Uterus (tissue), 4 donors: ENCODE results near the gene GAD1. TPM values are rescaled to one million over a fixed set of nuclear protein-coding genes. Genes with fewer than 3 reads are reported as not detected.

Experiments
- DNase-seq, 2 donors: peaks; one replicate each; pipeline ENCODE4 v3.0.0-alpha.2; 2019 to 2020
- H3K27ac ChIP-seq, 2 donors: fragments of 200-600 bp; sonication (generic); 1 replicate in 1 of 2; 2 replicates in 1 of 2; pipeline ENCODE4 v1.5.1; 2016 to 2018
- H3K27me3 ChIP-seq, 2 donors: fragments of 200-600 bp; sonication (generic); one replicate each; pipeline ENCODE4 v1.5.1; 2018 to 2019; ENCODE audit warnings: control low read depth in 1 of 2
- H3K36me3 ChIP-seq, 2 donors: fragments of 200-600 bp; sonication (generic); one replicate each; pipeline ENCODE4 v1.5.1; 2019; ENCODE audit warnings: control low read depth in 1 of 2
- H3K4me1 ChIP-seq, 2 donors: fragments of 200-600 bp; sonication (generic); one replicate each; pipeline ENCODE4 v1.5.1; 2018 to 2019; ENCODE audit warnings: control low read depth in 1 of 2
- H3K4me3 ChIP-seq, 2 donors: fragments of 200-600 bp; sonication (generic); 1 replicate in 1 of 2; 2 replicates in 1 of 2; pipeline ENCODE4 v1.5.1; 2018 to 2019; ENCODE audit warnings: mild to moderate bottlenecking in 1 of 2
- H3K9me3 ChIP-seq, 2 donors: fragments of 200-600 bp; sonication (generic); one replicate each; pipeline ENCODE4 v1.5.1; 2019; ENCODE audit warnings: control low read depth in 1 of 2
- CTCF ChIP-seq, 4 experiments: fragments of 200-600 bp in 2 of 4; fragments of 450-650 bp in 2 of 4; sonication (generic) in 2 of 4; IDR thresholded peaks; one replicate each; pipeline ENCODE4 v1.5.1; 2016 to 2019; ENCODE audit warnings: antibody characterized with exemption in 4 of 4, mild to moderate bottlenecking in 2 of 4, moderate library complexity in 1 of 4
- POLR2A ChIP-seq, 2 donors: fragments of 450-650 bp; IDR thresholded peaks; one replicate each; pipeline ENCODE4 v1.6.1; 2016; ENCODE audit warnings: antibody characterized with exemption in 2 of 2, mild to moderate bottlenecking in 1 of 2, moderate library complexity in 1 of 2
- intact Hi-C: fragments of 100-400 bp; cut with DNase I; formaldehyde crosslinking; loops from one replicate; pipeline ENCODE4 v1.15.1; 2023; ENCODE audit warnings: low total_unique reads
- total RNA-seq, 4 donors: library from RNA; depleted of rRNA in 3 of 4; stranded (reverse); fragments of >200 nt in 3 of 4; gene quantifications; one replicate each; pipeline versions ENCODE4 v1.1.0 to v1.2.4, GENCODE V29; 2014 to 2023
- donor health status: DM: yes; HTN: yes; CAD: no.

Gene GAD1
- total RNA-seq, 4 donors from 2014 or later: 0.83 to 1.6 TPM; not detected in 2

DNA sequence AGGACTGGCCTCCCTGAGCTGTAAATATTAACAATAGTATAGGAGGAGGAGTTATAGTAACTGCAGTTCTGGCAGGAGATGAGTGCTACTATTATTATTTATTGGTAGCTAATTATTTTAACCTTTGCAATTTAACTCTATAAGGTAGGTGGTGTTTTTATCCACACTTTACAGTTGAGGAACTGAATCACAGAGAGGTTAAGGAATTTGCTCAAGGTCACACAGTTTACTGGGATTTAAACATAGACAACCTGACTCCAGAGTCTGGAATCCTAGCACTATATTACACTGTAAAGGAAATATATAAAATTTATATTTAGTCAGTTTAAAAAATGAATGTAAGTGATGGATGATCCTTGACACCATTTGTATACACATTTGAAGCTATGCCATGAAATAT lies 44.4 kb upstream of the GAD1 start:
- H3K36me3 ChIP-seq: no peaks in the 10 kb centered on the region
- H3K27ac ChIP-seq: no peak overlapping the region
- no peak for TF ChIP-seq CTCF (IDR thresholded peaks at IDR 0.05)
- no peak for TF ChIP-seq POLR2A (IDR thresholded peaks at IDR 0.05)
- no peak overlapping the region for H3K4me3 ChIP-seq
- DNase-seq: no peak
- intact Hi-C loops: no loop called here
- H3K9me3 ChIP-seq: no peaks in the 10 kb centered on the region
- H3K4me1 ChIP-seq: peaks cover 0 to 4% of the 10 kb centered on the region in 2 donors
- H3K27me3 ChIP-seq: no peaks in the 10 kb centered on the region

DNA sequence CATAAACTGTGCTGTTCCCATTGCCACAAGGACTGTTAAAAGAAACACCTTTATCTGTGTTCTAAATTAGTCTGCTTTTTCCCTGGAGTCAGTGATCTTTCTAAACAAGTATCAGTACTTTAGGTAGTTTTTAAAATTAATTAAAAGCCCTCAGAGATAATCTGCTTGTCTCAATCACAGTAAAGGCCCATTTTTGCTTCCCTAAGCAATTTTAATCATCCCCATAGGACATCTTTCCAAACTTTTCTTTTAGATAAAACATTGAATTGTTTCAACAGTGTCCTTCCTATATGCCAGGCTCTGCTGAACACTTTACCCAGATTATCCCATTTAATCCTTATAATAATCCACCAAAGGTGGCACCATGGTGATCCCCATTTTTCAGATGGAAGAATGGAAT lies 42.6 kb upstream of the GAD1 start:
- no peak overlapping the region for H3K4me3 ChIP-seq
- peaks cover 0 to 4% of the 10 kb centered on the region in 2 donors for H3K4me1 ChIP-seq
- DNase-seq: no peak
- no peaks in the 10 kb centered on the region for H3K27me3 ChIP-seq
- H3K36me3 ChIP-seq: no peaks in the 10 kb centered on the region
- TF ChIP-seq CTCF (IDR thresholded peaks at IDR 0.05) (no peak), POLR2A (IDR thresholded peaks at IDR 0.05) (no peak)
- intact Hi-C loops: no loop called here
- H3K27ac ChIP-seq: no peak overlapping the region
- no peaks in the 10 kb centered on the region for H3K9me3 ChIP-seq

DNA sequence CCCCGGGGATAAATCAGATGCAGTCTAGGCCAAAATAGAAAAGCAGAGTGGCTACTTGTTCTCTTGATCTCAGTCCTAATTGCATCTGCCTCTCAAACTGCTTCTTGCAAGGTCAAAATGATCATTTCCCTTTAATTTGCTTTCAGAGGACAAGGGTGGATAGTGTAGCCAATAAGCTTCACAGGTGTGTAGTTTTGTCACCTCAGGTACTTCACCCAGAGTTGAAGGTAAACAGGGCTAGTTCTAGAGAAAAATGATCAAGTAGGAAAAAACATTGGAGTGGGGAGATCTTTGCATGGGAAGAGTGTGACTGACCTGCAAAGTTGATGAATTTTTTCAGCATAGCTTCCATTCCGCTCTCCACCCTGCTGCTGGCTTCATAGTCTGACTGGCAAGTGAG lies 37.8 kb upstream of the GAD1 start:
- intact Hi-C loops: no loop called here

DNA sequence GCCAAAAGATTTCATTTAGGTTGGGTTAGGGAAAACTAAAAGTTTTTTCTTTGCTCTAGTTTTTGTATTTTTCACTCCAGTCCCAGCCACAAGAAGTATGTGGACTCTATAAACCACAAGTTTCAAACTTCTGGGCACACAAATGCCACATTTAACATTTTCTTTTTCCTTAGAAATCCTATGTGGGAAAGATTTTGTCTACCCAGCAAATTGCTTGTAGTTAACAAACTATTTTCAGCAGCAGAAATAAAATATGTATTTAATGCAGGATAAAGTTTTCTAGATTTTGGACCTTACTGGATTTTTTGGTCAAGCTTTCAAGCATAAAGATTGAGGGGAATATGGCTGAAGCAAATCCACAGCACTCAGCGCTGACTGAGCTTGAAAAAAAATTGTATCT lies 37.4 kb upstream of the GAD1 start:
- Histone ChIP-seq H3K9me3 (no peaks in the 10 kb centered on the region), H3K4me3 (no peak overlapping the region), H3K27ac (no peak overlapping the region), H3K36me3 (no peaks in the 10 kb centered on the region), H3K4me1 (no peaks in the 10 kb centered on the region), H3K27me3 (no peaks in the 10 kb centered on the region)
- intact Hi-C loops: no loop called here
- TF ChIP-seq CTCF (IDR thresholded peaks at IDR 0.05): no peak
- no peak for TF ChIP-seq POLR2A (IDR thresholded peaks at IDR 0.05)
- DNase-seq: no peak

More for the DNA sequence above, 37.8 kb upstream of the GAD1 start:
- Histone ChIP-seq H3K4me3 (no peak overlapping the region), H3K4me1 (no peaks in the 10 kb centered on the region), H3K9me3 (no peaks in the 10 kb centered on the region), H3K27ac (no peak overlapping the region), H3K27me3 (no peaks in the 10 kb centered on the region), H3K36me3 (no peaks in the 10 kb centered on the region)
- TF ChIP-seq POLR2A (IDR thresholded peaks at IDR 0.05): no peak
- no peak for TF ChIP-seq CTCF (IDR thresholded peaks at IDR 0.05)
- DNase-seq: no peak

DNA sequence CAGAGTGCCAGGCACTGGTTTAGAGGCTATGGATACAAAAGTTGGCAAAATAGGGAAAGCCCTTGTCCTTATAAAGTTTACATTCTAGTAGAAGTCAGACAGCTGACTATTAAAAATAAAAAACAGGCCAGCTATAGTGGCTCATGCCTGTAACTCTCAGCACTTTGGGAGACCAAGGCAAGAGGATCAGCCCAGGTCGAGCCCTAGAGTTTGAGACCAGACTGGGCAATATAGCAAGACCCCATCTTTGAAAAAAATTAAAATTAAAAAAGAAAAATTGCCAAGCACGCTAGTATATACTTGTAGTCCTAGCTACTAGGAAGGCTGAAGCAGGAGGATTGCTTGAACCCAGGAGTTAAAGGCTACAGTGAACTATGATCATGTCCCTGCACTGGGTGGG lies 34.0 kb upstream of the GAD1 start:
- Histone ChIP-seq H3K27ac (no peak overlapping the region), H3K27me3 (no peaks in the 10 kb centered on the region), H3K4me3 (no peak overlapping the region), H3K4me1 (no peaks in the 10 kb centered on the region), H3K9me3 (no peaks in the 10 kb centered on the region), H3K36me3 (no peaks in the 10 kb centered on the region)
- TF ChIP-seq CTCF (IDR thresholded peaks at IDR 0.05) (no peak), POLR2A (IDR thresholded peaks at IDR 0.05) (no peak)
- DNase-seq: no peak
- intact Hi-C loops: no loop called here
